GM12801 (cell line): ENCODE results near the gene SEMA3F.

Source experiments
- TF ChIP-seq, protein P1 (sequence below): IDR thresholded peaks from one replicate; pipeline ENCODE4 v1.5.1; 2011; ENCODE audit warnings: control low read depth; ENCODE audit not compliant: insufficient read length; ENCODE audit errors: extremely low read depth

Gene SEMA3F

DNA sequence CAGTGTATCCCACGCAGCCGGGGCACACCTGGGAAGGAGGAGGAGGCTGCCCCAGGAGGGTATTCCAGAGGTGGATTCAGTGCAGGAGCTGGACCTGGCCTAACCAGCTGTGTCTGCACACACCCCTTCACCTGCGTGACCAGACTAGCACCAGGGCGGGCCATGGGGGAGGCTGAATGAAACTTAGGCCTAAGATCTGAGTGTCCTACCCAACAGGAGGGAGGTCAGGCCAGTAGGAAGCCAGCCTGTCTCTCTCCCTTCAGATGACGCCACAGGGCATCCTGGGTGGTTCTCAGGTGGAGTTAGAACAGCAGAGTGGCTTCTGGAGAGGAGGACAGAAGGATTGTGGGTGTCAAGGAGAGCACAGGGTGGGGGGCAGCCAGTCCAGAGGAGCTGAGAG, 3.4 kb upstream of the SEMA3F start:
- TF ChIP-seq, protein P1, sequence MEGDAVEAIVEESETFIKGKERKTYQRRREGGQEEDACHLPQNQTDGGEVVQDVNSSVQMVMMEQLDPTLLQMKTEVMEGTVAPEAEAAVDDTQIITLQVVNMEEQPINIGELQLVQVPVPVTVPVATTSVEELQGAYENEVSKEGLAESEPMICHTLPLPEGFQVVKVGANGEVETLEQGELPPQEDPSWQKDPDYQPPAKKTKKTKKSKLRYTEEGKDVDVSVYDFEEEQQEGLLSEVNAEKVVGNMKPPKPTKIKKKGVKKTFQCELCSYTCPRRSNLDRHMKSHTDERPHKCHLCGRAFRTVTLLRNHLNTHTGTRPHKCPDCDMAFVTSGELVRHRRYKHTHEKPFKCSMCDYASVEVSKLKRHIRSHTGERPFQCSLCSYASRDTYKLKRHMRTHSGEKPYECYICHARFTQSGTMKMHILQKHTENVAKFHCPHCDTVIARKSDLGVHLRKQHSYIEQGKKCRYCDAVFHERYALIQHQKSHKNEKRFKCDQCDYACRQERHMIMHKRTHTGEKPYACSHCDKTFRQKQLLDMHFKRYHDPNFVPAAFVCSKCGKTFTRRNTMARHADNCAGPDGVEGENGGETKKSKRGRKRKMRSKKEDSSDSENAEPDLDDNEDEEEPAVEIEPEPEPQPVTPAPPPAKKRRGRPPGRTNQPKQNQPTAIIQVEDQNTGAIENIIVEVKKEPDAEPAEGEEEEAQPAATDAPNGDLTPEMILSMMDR: no peak

DNA sequence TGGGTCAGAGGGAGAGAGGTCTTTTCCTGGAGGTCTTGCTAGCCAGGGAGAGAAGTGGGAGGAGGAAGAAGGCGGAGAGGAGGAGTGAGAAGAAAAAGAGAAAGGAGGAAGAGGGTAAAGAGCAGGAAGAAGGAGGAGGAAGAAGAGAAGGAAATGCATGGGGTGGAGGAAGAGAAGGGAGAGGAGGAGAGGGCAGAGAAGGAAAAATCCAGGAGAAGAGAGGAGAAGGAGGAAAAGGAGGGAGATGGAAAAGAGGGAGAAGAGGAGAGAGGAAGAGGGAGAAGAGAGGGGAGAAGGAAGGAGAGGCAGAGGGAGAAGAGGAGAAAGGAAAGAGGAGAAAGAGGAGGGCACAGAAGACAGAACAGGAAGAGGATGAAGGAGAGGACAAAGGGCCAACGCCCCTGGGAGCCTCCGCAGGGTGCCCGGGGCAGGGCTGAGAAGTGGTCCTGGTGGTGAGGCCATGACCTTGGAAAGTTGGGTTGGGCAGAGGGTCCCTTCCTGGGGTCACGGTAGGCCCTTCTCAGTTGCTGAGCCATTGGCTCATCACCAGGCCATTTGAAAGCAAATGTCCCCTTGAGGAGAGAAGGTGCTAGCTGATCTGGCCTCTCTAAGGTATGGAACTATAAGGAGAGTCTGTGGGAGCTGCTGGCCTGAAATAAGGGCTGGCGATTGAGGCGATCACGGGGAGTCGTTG, 1.2 kb upstream of the SEMA3F start:
- TF ChIP-seq, protein P1: no peak

DNA sequence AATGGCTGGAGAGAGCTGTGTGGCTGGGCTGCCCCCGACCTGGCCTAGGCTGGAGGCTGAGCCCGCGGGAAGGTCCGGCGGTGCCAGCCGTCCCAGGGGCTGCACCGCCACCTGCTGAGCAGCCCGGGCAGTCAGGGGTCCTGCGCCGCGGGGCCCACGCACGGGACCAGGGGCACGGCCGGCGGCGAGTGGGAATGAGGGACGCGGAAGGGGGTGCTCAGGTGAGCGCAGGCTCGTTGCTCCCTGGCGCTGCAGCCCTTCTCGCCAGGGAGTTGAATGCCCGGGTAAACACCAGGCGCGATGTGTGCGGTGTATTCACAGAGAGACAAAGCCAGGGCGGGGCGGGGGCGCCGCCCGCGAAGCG, 666 bp upstream of the SEMA3F start:
- TF ChIP-seq, protein P1: no peak

DNA sequence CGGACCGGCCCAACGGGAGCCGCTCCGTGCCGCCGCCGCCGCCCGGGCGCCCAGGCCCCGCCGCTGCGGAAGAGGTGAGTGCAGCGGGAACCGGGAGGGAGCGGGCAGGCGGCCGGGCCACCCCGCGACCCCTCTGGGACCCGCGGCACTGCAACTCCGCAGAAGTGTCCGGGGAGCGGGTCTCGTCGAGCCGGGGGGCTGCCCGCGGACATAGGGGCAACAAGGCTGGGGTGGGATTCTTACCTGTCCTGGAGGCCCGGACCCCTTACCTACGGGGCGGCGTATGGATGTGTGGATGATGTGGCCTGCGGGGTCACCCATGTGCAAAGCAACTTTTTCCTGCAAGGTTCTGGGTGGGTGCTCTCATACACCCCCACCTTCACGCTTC, 361 bp downstream of the SEMA3F start:
- TF ChIP-seq, protein P1: no peak

DNA sequence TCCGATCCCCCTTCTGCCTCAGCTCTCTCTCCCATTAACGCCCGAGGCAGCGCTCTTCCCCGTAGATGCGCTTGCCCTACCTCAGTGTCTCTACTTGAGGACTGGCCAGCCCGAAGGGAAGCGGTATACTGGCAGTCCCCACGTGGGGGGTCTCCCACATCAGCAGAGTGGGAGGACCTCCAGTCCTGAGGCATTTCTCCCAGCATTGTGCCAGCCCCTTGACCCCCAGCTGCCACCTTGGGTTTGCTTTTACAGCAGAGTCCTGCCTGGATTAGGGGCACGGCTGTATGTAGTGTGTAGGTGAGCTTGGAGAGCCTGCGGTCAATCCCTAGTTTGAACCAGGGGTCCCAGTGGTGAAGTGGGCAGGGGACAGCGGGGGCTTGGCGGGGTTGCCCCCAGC, 767 bp downstream of the SEMA3F start:
- TF ChIP-seq, protein P1: no peak

DNA sequence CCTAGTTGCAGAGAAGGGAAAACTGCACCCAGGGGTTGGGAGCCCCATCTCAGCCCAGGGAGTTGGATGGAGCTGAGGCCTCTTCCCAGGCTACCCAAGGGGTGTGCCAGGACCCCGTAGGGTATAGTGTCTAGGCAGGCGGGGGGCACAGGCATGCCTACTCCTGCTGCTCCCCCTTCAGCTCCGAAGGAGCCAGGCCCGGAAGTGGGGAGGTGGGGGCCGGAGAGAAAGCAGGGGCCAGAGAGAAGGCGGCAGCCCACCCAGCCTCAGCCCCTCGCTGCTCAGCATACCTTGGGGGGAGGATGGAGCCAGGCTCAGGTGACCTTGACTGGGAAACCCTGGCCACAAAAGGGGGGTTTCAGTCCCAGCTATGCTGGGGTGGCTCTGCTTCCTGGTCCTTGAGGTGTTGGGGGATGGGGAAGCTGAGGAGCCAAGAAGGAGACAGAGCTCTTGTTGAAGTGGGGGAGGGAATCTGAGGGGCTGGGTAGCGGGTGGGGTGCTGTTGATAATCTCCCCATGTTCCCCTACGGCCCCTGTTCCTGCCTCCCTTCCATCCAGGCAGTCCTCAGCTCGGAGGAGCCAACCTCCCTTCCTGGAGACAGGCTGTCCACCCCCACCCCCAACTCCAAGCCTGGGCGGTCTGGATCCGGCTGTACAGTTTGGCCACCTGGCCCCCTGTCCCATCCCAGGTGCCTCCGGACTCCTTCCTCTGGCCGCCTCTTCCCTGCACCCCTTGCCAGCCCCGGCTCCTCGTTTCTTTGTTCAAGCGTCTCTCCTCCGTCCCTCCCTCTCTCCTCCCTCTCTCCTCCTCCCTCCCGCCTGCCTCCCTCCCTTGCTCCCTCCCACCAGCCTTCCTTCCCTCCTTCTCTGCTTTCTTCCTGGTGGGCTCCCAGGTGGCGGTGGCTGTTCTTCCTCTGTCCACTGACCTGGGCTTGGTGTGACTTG, 1.7 kb downstream of the SEMA3F start:
- TF ChIP-seq, protein P1: no peak

DNA sequence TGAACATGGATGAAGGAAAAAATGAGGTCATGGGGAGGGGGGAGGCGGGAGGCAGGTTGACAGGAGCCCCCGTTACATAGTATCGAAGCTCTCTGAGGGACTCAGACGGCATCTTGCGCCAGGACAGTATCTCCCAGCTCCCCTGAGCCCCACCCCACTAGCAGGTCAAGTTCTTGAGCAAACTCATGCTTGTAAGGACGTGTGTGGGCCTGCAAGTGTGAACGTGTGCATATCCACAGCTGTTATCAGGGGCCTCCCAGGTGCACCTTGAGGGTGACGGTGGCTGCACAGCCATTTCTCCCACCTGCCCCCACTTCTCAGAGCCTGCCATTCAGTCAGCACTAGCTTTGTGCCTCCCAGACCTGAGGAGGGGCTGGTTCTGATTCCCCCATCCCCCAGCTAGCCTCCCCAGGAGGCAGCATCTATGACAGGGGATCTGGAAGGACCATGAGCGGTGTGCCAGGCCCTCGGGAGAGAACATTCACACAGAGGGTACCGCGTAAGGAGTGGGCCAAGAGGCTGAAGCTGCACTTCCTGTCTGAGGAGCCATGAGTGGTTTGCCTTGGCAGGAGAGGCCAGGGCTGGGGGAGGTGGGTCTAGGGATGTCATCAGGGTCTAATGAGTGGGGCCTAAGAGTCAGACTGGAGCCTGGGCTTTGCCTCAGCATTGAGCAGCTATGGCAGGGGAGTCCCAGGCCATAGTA, 2.9 kb downstream of the SEMA3F start:
- TF ChIP-seq, protein P1: no peak
